Measurements from ENCODE around the gene PLD1. TPM values are rescaled to one million over a fixed set of nuclear protein-coding genes. Genes with fewer than 3 reads are reported as not detected.

PLD1 gene
- total and polyA plus RNA-seq, 3 experiments from 2014 or later, result 0.59 to 14.5 (median 1.3) TPM

- no peaks in the 10 kb centered on the region for H3K27me3 ChIP-seq (ENCODE audit: insufficient read depth, low read length, poor library complexity, severe bottlenecking)
- DNase-seq, result no peak
- Mint-ChIP-seq H3K4me3 (no peak overlapping the region), H3K27me3 (peaks cover 4 to 27% of the 10 kb centered on the region in 2 donors), H3K9me3 (no peaks in the 10 kb centered on the region), H3K27ac (no peak overlapping the region), H3K36me3 (peaks cover 0 to 6% (median 3%) of the 10 kb centered on the region in 3 donors), H3K4me1 (no peaks in the 10 kb centered on the region)
- ChIA-PET CTCF (no interaction called here), POLR2A (no interaction called here)
- H3K36me3 ChIP-seq (ENCODE audit: insufficient read depth, low read length), result no peaks in the 10 kb centered on the region
- no peak overlapping the region for H3K4me3 ChIP-seq (ENCODE audit: low read length)
- H3K27ac ChIP-seq (ENCODE audit: low read depth, low read length), result no peak overlapping the region
- no peaks in the 10 kb centered on the region for H3K9me3 ChIP-seq (ENCODE audit: low read length)
- no peaks in the 10 kb centered on the region for H3K4me1 ChIP-seq (ENCODE audit: insufficient read depth, low read length)
Measured at GRCh38 chr3:171784387-171784786, 25.9 kb downstream of the PLD1 start.

DNA sequence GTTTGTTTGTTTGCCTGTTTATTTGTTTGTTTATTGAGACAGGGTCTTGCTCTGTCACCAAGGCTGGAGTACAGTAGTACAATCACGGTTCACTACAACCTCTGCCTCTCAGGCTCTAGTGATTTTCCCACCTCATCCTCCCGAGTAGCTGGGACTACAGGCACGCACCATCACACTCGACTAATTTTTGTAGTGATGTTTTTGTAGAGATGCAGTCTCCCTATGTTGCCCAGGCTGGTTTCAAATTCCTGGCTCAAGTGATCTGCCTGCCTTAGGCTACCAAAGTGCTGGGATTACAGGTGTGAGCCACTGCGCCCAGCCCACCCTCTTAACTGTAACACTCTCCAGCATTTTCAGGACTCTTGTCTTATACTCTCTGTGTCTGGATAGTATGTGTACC, 26.7 kb downstream of the PLD1 start:
- H3K9me3 Mint-ChIP-seq, result no peaks in the 10 kb centered on the region
- no peak overlapping the region for H3K27ac Mint-ChIP-seq
- Histone ChIP-seq H3K4me1 (ENCODE audit: insufficient read depth, low read length) (no peaks in the 10 kb centered on the region), H3K36me3 (ENCODE audit: insufficient read depth, low read length) (no peaks in the 10 kb centered on the region), H3K9me3 (ENCODE audit: low read length) (no peaks in the 10 kb centered on the region), H3K27ac (ENCODE audit: low read depth, low read length) (no peak overlapping the region), H3K27me3 (ENCODE audit: insufficient read depth, low read length, poor library complexity, severe bottlenecking) (no peaks in the 10 kb centered on the region), H3K4me3 (ENCODE audit: low read length) (no peak overlapping the region)
- no peak overlapping the region for H3K4me3 Mint-ChIP-seq
- peaks cover under 1 to 20% of the 10 kb centered on the region in 2 donors for H3K27me3 Mint-ChIP-seq
- peaks cover 0 to under 1% (median 0%) of the 10 kb centered on the region in 3 donors for H3K36me3 Mint-ChIP-seq
- CTCF ChIA-PET, result no interaction called here
- no peaks in the 10 kb centered on the region for H3K4me1 Mint-ChIP-seq
- POLR2A ChIA-PET, result no interaction called here
- DNase-seq, result no peak

DNA sequence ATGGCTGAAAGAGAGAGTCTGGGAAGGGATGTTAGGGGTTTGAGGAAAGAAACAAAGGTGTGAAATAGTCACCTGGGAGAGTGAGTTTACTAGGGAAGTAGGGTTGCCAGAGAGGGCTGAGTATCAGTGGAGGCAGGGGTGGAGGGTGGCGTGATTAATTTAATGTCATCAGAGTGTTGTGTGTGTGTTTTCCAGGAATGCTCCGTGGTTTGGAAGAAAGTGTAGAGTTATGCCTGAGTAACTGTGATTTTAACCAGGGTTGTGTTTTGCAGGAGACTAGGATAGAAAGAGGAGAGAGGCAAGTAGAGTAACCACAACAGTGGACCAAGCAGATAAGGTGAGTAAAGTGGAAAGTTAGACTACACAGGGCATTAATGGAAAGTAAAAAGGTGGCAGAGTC, 27.2 kb downstream of the PLD1 start:
- Mint-ChIP-seq H3K4me3 (no peak overlapping the region), H3K9me3 (no peaks in the 10 kb centered on the region), H3K4me1 (no peaks in the 10 kb centered on the region), H3K27ac (no peak overlapping the region), H3K27me3 (peaks cover 0 to 19% of the 10 kb centered on the region in 2 donors), H3K36me3 (no peaks in the 10 kb centered on the region)
- ChIA-PET POLR2A (no interaction called here), CTCF (no interaction called here)
- Histone ChIP-seq H3K27me3 (ENCODE audit: insufficient read depth, low read length, poor library complexity, severe bottlenecking) (no peaks in the 10 kb centered on the region), H3K27ac (ENCODE audit: low read depth, low read length) (no peak overlapping the region), H3K4me1 (ENCODE audit: insufficient read depth, low read length) (no peaks in the 10 kb centered on the region), H3K36me3 (ENCODE audit: insufficient read depth, low read length) (no peaks in the 10 kb centered on the region), H3K9me3 (ENCODE audit: low read length) (no peaks in the 10 kb centered on the region), H3K4me3 (ENCODE audit: low read length) (no peak overlapping the region)
- DNase-seq, result no peak

DNA sequence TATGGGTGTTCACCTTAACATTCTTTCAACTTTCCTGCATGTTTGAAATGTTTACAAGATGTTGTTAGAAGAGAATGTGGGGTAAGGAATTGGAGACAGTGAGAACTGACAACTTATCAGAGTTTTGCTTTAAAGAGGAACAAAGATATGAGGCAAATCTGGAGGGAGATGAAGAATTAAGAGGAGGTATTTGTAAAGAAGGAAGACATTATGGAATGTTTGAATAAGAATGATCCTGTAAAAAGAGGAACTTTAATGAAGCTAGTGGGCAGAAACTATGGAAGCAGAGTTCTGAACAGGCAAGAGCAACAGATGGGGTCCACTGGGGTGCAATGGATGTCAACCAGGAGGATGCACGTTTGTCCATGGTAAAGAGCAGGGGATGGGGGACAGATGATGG, 27.7 kb downstream of the PLD1 start:
- Histone ChIP-seq H3K27ac (ENCODE audit: low read depth, low read length) (no peak overlapping the region), H3K4me3 (ENCODE audit: low read length) (no peak overlapping the region), H3K9me3 (ENCODE audit: low read length) (no peaks in the 10 kb centered on the region), H3K4me1 (ENCODE audit: insufficient read depth, low read length) (no peaks in the 10 kb centered on the region), H3K27me3 (ENCODE audit: insufficient read depth, low read length, poor library complexity, severe bottlenecking) (no peaks in the 10 kb centered on the region), H3K36me3 (ENCODE audit: insufficient read depth, low read length) (no peaks in the 10 kb centered on the region)
- Mint-ChIP-seq H3K4me1 (no peaks in the 10 kb centered on the region), H3K36me3 (no peaks in the 10 kb centered on the region), H3K27me3 (peaks cover 0 to 19% of the 10 kb centered on the region in 2 donors), H3K9me3 (no peaks in the 10 kb centered on the region), H3K27ac (no peak overlapping the region), H3K4me3 (no peak overlapping the region)
- CTCF ChIA-PET, result no interaction called here
- POLR2A ChIA-PET, result no interaction called here
- DNase-seq, result no peak

DNA sequence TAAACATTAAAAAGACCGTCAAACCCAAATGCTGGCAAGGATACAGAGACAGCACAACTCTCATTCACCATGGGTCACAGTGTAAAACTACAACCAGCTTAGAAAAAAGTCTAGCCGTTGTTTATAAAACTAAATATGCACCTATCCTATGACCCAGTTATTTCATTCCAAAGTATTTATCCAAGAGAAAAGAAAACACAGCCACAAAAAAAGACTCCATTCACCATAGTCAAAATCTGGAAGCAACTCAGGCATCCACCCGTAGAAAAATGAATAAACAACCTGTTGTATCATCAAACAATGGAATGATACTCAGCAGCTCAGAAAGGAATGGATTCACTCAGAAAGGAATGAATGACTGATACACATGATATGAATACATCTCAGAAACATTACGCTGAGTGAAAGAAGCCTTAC, 28.6 kb downstream of the PLD1 start:
- Mint-ChIP-seq H3K27me3 (peaks cover 0 to 19% of the 10 kb centered on the region in 2 donors), H3K9me3 (no peaks in the 10 kb centered on the region), H3K27ac (no peak overlapping the region), H3K4me3 (no peak overlapping the region), H3K36me3 (no peaks in the 10 kb centered on the region), H3K4me1 (no peaks in the 10 kb centered on the region)
- Histone ChIP-seq H3K36me3 (ENCODE audit: insufficient read depth, low read length) (no peaks in the 10 kb centered on the region), H3K4me1 (ENCODE audit: insufficient read depth, low read length) (no peaks in the 10 kb centered on the region), H3K27ac (ENCODE audit: low read depth, low read length) (no peak overlapping the region), H3K9me3 (ENCODE audit: low read length) (no peaks in the 10 kb centered on the region), H3K27me3 (ENCODE audit: insufficient read depth, low read length, poor library complexity, severe bottlenecking) (no peaks in the 10 kb centered on the region), H3K4me3 (ENCODE audit: low read length) (no peak overlapping the region)
- ChIA-PET POLR2A (interaction anchor here (0.7 kb wide), 1 partner anchor 164 kb away, joined by 3 read pairs; no protein-coding TSS in a partner anchor), CTCF (interaction anchor here (1.2 kb wide), 1 partner anchor 9 kb away, joined by 3 read pairs; no protein-coding TSS in a partner anchor)
- DNase-seq, result no peak

- ChIA-PET POLR2A (no interaction called here), CTCF (no interaction called here)
- Histone ChIP-seq H3K9me3 (ENCODE audit: low read length) (no peaks in the 10 kb centered on the region), H3K4me3 (ENCODE audit: low read length) (no peak overlapping the region), H3K36me3 (ENCODE audit: insufficient read depth, low read length) (no peaks in the 10 kb centered on the region), H3K4me1 (ENCODE audit: insufficient read depth, low read length) (no peaks in the 10 kb centered on the region), H3K27me3 (ENCODE audit: insufficient read depth, low read length, poor library complexity, severe bottlenecking) (no peaks in the 10 kb centered on the region), H3K27ac (ENCODE audit: low read depth, low read length) (no peak overlapping the region)
- Mint-ChIP-seq H3K4me1 (no peaks in the 10 kb centered on the region), H3K27me3 (peaks cover 2 to 14% of the 10 kb centered on the region in 2 donors), H3K4me3 (no peak overlapping the region), H3K36me3 (no peaks in the 10 kb centered on the region), H3K27ac (no peak overlapping the region), H3K9me3 (no peaks in the 10 kb centered on the region)
- no peak for DNase-seq
Measured at GRCh38 chr3:171778493-171778892, 31.8 kb downstream of the PLD1 start.

DNA sequence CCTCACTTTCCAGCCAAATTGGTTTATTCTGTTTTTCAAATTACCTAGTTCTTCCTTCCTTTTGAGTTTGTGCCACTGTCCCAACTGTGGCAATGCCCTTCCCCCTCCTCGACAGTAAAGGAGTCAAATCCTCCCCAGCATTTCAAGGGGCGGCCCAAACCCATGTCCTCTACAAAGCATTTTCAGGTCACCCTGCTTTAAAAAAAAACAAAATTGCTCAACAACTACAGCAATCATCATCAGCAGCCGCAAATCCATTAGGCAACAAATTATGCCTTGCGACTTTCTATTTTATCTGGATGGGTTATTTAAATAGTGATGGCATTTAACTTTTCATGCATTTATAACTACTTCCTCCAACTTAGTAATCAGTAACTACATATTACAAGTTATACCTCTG, 32.7 kb downstream of the PLD1 start:
- Mint-ChIP-seq H3K27ac (peak overlapping the region in 1 of 8 donors; percentile 37), H3K4me3 (no peak overlapping the region), H3K36me3 (no peaks in the 10 kb centered on the region), H3K27me3 (peaks cover 2 to 15% of the 10 kb centered on the region in 2 donors), H3K9me3 (no peaks in the 10 kb centered on the region), H3K4me1 (peaks cover 0 to 3% (median 0%) of the 10 kb centered on the region in 3 donors)
- DNase-seq, result no peak
- Histone ChIP-seq H3K4me1 (ENCODE audit: insufficient read depth, low read length) (no peaks in the 10 kb centered on the region), H3K9me3 (ENCODE audit: low read length) (no peaks in the 10 kb centered on the region), H3K36me3 (ENCODE audit: insufficient read depth, low read length) (no peaks in the 10 kb centered on the region), H3K27ac (ENCODE audit: low read depth, low read length) (no peak overlapping the region), H3K27me3 (ENCODE audit: insufficient read depth, low read length, poor library complexity, severe bottlenecking) (no peaks in the 10 kb centered on the region), H3K4me3 (ENCODE audit: low read length) (no peak overlapping the region)
- ChIA-PET CTCF (no interaction called here), POLR2A (no interaction called here)

GRCh38 chr3:171776839-171777583, 33.3 kb downstream of the PLD1 start:
- no peak for DNase-seq
- no peaks in the 10 kb centered on the region for H3K9me3 ChIP-seq (ENCODE audit: low read length)
- no peaks in the 10 kb centered on the region for H3K27me3 ChIP-seq (ENCODE audit: insufficient read depth, low read length, poor library complexity, severe bottlenecking)
- no peaks in the 10 kb centered on the region for H3K9me3 Mint-ChIP-seq
- no peak overlapping the region for H3K4me3 Mint-ChIP-seq
- no peak overlapping the region for H3K27ac Mint-ChIP-seq
- no peaks in the 10 kb centered on the region for H3K4me1 ChIP-seq (ENCODE audit: insufficient read depth, low read length)
- H3K4me3 ChIP-seq (ENCODE audit: low read length), result no peak overlapping the region
- H3K27ac ChIP-seq (ENCODE audit: low read depth, low read length), result no peak overlapping the region
- H3K36me3 Mint-ChIP-seq, result no peaks in the 10 kb centered on the region
- H3K36me3 ChIP-seq (ENCODE audit: insufficient read depth, low read length), result no peaks in the 10 kb centered on the region
- ChIA-PET POLR2A (no interaction called here), CTCF (no interaction called here)
- peaks cover 2 to 18% of the 10 kb centered on the region in 2 donors for H3K27me3 Mint-ChIP-seq
- H3K4me1 Mint-ChIP-seq, result peaks cover 4 to 9% (median 5%) of the 10 kb centered on the region in 3 donors

Data from CD8-positive, alpha-beta memory T cell (primary cell).